GM19193 (cell line): ENCODE data around the gene MME.

Experiments
- POLR2A ChIP-seq: IDR thresholded peaks from 4 replicates; pipeline ENCODE4 v1.6.1; 2011; ENCODE audit not compliant: insufficient read depth, insufficient read length; ENCODE audit errors: extremely low read depth

MME gene

DNA sequence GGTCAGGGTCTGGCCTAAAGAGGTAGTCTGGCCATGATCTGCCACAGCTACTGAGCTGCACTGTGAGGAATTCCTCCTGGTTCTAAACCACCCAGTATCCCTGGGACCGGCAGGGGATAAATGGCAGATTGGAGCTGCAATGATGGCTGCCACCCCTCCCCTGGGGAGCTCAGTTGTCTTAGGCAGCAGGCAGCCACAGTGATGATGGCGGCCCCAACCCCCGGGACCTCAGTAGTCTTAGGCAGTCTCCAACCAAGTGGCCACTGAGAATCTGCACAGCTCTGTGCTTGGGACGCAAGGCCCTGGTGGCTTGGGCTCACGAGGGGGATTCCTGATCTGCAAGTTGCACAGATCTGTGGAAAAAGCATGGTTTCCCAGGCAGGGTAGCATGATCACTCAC, 145.3 kb downstream of the MME start:
- no peak for TF ChIP-seq POLR2A

DNA sequence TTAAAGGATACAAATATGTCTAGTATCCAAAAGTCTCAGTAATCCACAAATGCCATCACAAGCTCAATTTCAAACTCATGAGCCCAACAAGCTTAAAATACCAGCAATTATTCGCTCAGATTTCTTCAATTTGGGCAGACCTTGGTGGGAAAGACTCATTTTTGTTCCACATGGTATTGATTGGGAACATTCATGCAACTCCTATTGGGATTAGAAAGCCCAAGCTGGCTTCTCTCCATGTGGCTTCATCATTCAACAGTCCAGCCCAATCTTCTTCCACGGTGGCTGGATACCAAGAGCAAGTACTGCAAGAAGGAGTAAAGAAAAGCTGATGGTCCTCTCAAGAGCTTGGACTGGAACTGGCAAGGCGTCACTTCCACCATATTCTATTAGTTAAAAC, 147.0 kb downstream of the MME start:
- no peak for TF ChIP-seq POLR2A

DNA sequence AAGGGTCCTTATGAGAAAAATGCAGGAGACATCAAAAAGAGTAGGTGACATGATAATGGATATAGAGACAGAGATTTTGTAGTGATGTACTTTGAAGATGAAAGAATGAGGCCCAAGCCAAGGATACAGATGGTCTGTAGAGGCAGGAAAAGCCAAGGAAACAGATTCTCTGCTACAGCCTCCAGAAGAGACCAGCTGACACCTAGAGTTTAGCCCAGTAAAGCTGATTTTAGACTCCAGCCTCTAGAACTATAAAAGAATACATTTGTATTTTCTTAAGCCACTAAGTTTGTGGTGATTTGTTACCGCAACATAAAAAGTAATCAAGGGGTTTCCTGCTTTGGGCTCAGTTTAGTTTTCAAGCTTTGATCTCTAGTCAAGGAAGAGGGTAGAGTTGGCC, 148.6 kb downstream of the MME start:
- no peak for TF ChIP-seq POLR2A

DNA sequence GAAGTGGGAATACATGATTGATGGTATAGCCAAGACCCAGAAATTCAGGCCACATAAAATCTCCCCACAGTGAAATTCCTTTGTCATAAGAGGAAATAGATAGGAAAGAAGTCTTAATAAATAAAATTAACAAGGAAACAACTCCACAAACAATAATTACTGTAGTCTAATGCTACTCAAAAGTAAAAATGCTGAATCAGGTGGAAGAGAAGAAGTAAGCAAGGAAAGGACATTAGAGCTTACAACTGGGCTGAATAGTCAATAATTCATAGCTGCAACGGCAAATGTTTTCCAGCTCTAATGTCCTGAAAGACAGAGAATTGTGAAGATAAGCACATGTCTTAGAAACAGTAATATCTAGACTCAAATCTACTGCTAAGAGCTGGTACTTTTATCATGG, 149.0 kb downstream of the MME start:
- TF ChIP-seq POLR2A, result no peak

DNA sequence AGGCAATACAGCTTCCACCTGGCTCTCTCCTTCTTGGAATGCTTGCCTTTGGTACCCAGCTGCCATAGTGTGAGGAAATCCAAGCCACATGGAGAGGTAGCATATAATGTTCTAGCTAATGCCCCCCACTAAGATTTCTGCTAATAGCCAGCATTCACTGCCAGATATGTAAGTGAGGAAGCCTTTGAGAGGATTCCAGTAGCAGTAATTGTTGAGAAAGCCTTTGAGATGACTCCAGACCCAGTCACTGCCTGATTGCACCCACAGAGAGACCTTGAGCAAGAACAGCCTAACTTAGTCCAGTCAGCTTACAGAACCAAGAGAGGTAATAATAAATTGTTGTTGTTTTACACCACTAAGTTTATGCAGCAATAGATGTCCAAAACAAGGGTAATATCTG, 150.3 kb downstream of the MME start:
- no peak for TF ChIP-seq POLR2A

DNA sequence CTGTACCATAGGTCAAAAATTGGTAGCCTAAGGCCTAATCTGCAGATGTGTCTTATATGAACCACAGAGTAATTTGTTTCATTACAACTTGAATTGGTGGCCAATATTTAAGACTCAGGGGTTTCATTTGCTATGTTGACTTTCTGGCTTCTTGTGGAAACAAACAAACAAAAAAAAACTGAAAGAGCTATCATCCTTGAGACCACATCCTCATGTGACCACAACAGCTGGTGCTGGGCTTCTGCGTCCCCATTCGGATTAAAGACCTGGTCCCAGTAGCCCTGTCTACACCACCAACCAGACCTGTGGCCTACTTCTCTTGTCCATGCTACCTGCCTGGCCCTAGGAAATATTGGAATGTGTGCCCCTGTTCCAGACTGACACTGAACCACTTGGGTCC, 151.7 kb downstream of the MME start:
- no peak for TF ChIP-seq POLR2A

DNA sequence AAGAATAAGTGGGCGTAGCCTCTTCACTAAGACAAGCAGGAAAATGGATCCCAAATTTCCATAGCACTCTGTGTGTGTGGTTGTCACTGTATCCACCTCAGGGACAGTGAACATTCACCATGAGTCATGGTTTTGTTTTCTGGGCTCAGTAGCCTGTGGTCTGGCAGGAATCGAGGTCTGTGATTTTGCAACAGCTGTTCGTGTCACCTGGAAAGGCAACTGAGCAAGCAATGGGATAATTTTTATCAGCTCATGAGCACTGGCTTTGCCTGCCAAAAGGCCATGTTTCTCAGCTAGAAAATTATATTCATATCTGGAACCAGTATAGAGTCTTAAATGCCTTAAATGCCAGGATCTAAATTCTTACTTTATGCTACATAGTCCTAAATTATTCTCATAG, 152.5 kb downstream of the MME start:
- no peak for TF ChIP-seq POLR2A

DNA sequence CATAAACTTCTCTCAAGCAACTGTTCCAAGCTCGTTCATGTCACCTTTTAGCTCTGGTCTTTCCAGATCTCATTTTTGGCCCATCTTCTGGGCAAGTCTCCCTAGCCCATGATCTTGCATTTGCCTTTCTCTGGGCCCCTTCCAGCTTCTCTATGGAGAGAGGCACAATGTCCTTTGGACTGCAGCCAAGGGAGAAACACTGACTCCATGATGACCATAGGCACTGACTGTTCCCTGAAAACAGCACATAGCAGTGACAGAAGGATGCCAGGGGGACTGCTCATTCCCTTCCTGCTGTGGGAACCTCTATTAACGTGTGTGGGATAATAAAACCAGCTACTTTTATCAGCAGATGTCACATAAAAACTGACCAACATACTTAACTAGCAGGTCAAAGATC, 153.1 kb downstream of the MME start:
- no peak for TF ChIP-seq POLR2A
